Retinal pigment epithelial cell (primary cell): ENCODE measurements around the gene TOR1AIP2.
"Not testable (repeated sequence)": the region's sequence is repeated elsewhere in the genome, so short reads cannot be mapped to it uniquely, and the experiment has no call there.

Source experiments
- DNase-seq: peaks from one replicate; pipeline ENCODE4 v3.0.0-alpha.2; 2010; ENCODE audit warnings: low read depth
- H3K4me3 ChIP-seq: 2 replicates; pipeline ENCODE4 v1.5.1; 2011; ENCODE audit warnings: mild to moderate bottlenecking, low read length, control low read depth, moderate library complexity
- TF ChIP-seq, protein P1 (sequence below): conservative IDR thresholded peaks from 2 replicates; pipeline ENCODE4 v1.5.1; 2011; ENCODE audit warnings: low read depth, low read length, control low read depth, inconsistent platforms

TOR1AIP2 gene

DNA sequence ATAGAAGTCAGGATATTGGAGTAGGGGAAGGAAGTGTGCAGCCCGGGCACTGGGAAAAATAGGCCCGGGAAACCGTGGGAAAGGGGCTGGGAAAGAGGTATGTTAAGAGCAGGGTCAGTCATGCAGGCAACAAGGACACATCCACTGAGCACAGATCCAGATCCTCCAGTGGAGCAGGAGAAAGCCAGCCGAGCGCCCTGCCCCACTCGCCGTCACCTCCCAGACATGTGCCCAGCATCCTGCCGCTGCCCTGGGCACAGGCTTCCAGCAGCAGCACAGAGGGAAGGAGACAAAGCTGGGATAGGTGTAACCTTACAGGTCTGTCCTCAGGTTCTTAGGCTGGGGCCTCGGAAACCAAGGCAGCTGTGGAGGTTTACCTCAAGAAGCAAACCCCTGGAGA lies 70.3 kb downstream of the TOR1AIP2 start:
- no peak for DNase-seq
- H3K4me3 ChIP-seq, result no peak overlapping the region
- TF ChIP-seq, protein P1, sequence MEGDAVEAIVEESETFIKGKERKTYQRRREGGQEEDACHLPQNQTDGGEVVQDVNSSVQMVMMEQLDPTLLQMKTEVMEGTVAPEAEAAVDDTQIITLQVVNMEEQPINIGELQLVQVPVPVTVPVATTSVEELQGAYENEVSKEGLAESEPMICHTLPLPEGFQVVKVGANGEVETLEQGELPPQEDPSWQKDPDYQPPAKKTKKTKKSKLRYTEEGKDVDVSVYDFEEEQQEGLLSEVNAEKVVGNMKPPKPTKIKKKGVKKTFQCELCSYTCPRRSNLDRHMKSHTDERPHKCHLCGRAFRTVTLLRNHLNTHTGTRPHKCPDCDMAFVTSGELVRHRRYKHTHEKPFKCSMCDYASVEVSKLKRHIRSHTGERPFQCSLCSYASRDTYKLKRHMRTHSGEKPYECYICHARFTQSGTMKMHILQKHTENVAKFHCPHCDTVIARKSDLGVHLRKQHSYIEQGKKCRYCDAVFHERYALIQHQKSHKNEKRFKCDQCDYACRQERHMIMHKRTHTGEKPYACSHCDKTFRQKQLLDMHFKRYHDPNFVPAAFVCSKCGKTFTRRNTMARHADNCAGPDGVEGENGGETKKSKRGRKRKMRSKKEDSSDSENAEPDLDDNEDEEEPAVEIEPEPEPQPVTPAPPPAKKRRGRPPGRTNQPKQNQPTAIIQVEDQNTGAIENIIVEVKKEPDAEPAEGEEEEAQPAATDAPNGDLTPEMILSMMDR, result no peak

DNA sequence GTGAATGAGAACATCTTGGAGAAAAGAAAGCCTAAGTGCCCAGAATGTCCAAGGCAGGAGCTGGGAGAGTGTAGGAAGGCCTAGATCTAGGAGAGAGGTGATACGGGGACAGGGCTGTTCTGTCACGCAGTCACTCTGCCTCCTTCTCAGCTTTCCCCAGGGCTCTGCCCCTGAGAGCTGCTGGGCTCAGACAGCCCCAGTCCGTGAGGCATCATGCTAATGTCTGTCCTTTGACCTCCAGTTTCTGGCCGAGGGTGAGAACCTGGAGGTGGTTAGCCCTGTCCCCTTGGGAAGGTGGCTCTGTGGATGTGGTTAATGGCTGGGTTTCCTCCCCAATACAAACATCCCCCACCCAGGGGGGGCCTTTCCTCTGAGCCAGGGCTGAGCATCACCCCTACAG lies 71.3 kb downstream of the TOR1AIP2 start:
- TF ChIP-seq, protein P1, result no peak

DNA sequence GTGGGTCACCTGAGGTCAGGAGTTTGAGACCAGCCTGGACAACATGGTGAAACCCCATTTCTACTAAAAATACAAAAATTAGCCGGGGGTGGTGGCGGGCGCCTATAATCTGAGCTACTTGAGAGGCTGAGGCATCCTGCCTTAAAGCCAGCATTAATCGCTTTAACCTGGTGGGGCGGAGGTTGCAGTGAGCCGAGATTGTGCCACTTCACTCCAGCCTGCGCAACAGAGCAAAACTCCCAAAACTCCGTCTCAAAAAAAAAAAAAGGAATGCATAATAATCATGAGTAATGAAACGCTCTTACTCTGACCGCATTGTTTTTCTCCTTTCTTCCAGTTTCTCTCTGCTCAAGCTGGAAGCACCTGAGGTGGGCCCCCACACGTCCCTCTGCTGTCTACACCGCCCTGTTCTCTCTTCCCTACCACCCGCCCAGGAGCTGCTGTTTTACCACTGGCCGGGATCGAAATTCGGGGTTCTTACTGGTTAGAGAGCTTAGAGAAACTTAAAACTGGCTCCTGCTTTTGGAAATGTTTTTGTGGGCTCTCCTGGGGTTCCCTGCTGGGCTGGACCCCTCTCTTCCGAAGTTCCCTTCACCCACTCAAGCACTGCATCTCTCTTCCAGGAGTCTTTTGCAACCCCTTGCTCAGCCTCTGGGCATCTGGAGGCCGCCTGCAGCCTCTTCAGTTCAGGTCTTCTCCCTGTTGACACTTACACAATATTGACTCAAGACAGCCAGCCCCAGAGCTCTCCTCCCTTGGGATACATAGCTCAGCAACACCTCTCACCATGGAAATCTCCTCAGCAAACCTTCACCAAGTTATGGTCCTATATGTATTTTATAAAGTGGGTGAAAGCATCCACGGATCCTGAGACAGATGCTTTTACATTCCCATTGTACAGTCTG lies 72.1 kb downstream of the TOR1AIP2 start:
- no peak overlapping the region for H3K4me3 ChIP-seq
- no peak for DNase-seq
- TF ChIP-seq, protein P1, result no peak

More for the DNA sequence above, 71.3 kb downstream of the TOR1AIP2 start:
- H3K4me3 ChIP-seq, result no peak overlapping the region
- DNase-seq, result no peak

GRCh38 chr1:179804417-179804816 lies 73.2 kb downstream of the TOR1AIP2 start:
- DNase-seq, H3K4me3 ChIP-seq: not testable (repeated sequence)

DNA sequence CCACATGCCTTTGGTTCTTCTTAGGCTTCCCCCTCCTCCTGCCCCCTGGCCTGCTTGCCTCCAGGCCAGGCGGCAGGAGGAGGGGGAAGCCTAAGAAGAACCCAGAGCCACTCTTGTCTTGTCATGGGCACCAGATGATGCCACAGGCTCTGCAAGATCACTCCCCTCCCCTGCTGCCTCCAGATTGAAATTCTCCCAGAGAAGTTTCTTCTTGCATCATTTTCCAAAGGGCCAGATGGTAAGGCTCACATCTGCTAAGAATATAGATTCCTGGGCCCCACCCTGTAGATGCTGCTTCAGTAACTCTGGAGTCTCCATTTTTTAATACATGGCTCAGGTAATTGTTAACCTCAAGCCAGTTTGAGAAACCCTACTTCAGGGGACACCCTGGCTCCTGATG lies 73.7 kb downstream of the TOR1AIP2 start:
- TF ChIP-seq, protein P1, result no peak
- DNase-seq, result no peak
- H3K4me3 ChIP-seq, result no peak overlapping the region

- H3K4me3 ChIP-seq, result no peak overlapping the region
- no peak for DNase-seq
- TF ChIP-seq, protein P1, result no peak
Measured at GRCh38 chr1:179803104-179803503, 74.5 kb downstream of the TOR1AIP2 start.

DNA sequence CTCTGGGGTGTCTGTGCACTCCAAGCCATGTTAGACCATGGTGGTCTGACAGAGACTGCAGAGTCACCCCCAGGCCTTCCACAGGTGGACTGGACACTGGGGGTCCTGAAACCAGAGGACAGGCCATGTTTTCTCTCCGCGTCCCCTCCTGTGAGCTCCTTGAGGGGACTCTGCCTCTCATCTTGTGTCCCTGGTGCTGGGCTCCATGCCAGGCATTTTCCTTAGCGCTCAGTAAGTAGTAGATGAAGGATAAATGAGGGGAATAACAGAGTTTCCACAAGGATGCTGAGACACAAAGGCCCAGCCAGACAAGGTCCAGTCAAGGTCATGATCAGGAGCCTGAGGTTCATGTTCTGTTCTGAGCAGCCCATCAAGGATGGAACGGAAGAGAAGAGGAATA lies 77.1 kb downstream of the TOR1AIP2 start:
- H3K4me3 ChIP-seq, result no peak overlapping the region
- TF ChIP-seq, protein P1, result no peak
- no peak for DNase-seq
